Measurements from ENCODE around the gene CDIPT. TPM values are rescaled to one million over a fixed set of nuclear protein-coding genes. Genes with fewer than 3 reads are reported as not detected.

CDIPT gene
- total RNA-seq, 1 donor from 2014 or later = 37.5 TPM

DNA sequence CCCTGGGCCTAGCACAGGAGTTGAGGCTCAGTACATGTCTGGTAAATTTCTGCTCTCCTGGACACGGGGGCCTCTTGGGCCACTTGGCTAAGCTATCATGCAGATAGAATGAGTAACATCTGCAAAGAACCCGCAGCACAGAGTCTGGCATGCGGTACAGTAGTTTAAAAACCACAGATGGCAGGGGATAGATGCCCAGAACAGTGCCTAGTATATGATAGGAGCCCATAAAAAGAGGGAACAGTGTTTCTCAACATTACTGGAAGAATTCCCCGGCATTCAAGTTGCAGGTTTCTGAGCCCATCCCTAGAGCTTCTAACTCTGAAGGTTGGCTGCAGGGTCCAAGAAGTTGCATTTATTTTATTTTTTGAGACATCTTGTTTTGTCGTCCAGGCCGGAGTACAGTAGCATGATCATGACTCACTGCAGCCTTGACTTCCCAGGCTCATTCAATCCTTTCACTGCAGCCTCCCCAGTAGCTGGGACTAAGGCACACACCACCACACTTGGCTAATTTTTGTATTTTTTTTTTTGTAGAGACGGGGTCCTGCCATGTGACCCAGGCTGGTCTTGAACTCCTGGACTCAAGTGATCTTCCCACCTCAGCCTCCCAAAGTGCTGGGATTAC, 5.8 kb downstream of the CDIPT start:
- Mint-ChIP-seq H3K4me3 (peak overlapping the region; percentile 52), H3K27ac (ENCODE audit: unreplicated experiment) (no peak overlapping the region), H3K36me3 (ENCODE audit: low read depth) (no peaks in the 10 kb centered on the region), H3K9me3 (no peaks in the 10 kb centered on the region), H3K27me3 (ENCODE audit: low read depth) (no peaks in the 10 kb centered on the region), H3K4me1 (peaks cover 9% of the 10 kb centered on the region)
- DNase-seq (ENCODE audit: low read depth, low spot score) = no peak
- TF ChIP-seq, protein P1, sequence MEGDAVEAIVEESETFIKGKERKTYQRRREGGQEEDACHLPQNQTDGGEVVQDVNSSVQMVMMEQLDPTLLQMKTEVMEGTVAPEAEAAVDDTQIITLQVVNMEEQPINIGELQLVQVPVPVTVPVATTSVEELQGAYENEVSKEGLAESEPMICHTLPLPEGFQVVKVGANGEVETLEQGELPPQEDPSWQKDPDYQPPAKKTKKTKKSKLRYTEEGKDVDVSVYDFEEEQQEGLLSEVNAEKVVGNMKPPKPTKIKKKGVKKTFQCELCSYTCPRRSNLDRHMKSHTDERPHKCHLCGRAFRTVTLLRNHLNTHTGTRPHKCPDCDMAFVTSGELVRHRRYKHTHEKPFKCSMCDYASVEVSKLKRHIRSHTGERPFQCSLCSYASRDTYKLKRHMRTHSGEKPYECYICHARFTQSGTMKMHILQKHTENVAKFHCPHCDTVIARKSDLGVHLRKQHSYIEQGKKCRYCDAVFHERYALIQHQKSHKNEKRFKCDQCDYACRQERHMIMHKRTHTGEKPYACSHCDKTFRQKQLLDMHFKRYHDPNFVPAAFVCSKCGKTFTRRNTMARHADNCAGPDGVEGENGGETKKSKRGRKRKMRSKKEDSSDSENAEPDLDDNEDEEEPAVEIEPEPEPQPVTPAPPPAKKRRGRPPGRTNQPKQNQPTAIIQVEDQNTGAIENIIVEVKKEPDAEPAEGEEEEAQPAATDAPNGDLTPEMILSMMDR (conservative IDR thresholded peaks at IDR 0.05) = no peak

DNA sequence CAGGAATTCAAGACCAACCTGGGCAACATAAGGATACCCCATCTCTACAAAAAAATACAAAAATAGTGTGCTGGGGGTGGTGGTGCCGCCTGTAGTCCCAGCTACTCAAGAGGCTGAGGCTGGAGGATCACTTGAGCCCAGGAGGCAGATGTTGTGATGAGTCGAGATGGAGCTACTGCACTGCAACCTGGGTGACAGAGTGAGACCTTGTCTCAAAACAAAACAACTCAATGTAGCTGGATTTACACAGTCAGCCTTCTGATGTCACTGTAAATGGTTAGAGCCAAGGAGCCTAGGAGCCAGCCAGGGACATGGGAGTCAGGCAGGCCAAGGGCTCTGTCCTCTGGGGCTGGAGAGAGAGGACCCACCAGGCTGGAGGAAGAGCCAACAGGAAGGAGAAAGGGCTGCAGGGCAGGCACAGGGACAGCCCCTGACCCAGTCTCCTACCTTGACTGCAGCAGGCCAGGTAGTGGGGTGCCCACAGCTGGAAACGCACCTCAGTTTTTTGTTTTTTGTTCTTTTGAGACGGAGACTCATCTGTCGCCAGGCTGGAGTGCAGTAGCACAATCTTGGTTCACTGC, 8.4 kb downstream of the CDIPT start:
- no peaks in the 10 kb centered on the region for H3K4me1 Mint-ChIP-seq
- no peak overlapping the region for H3K4me3 Mint-ChIP-seq
- H3K9me3 Mint-ChIP-seq = no peaks in the 10 kb centered on the region
- no peaks in the 10 kb centered on the region for H3K27me3 Mint-ChIP-seq (ENCODE audit: low read depth)
- H3K36me3 Mint-ChIP-seq (ENCODE audit: low read depth) = no peaks in the 10 kb centered on the region
- TF ChIP-seq, protein P1 (conservative IDR thresholded peaks at IDR 0.05) = no peak
- DNase-seq (ENCODE audit: low read depth, low spot score) = no peak
- no peak overlapping the region for H3K27ac Mint-ChIP-seq (ENCODE audit: unreplicated experiment)

DNA sequence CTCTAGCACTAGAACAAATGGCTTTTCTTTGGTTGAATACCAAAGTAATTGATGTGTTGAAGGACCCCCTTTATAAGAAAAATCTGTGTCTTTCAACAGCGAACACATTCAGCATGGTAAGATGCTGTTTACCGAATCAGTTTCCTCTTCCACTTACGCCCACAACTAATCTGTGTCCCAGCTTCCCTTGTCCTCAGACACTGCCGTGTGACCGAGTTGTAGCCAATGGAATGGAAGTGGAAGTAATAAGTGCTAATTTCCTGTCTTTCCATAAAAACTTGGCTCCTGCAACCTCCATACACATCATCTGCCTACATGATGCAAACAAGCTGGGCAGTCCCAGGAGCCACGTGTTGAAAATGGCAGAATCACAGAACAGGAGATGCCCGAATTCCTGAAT, 10.4 kb downstream of the CDIPT start:
- TF ChIP-seq, protein P1 (conservative IDR thresholded peaks at IDR 0.05) = no peak
- H3K4me1 Mint-ChIP-seq = no peaks in the 10 kb centered on the region
- H3K4me3 Mint-ChIP-seq = no peak overlapping the region
- no peak overlapping the region for H3K27ac Mint-ChIP-seq (ENCODE audit: unreplicated experiment)
- no peaks in the 10 kb centered on the region for H3K36me3 Mint-ChIP-seq (ENCODE audit: low read depth)
- no peak for DNase-seq (ENCODE audit: low read depth, low spot score)
- H3K27me3 Mint-ChIP-seq (ENCODE audit: low read depth) = no peaks in the 10 kb centered on the region
- no peaks in the 10 kb centered on the region for H3K9me3 Mint-ChIP-seq

DNA sequence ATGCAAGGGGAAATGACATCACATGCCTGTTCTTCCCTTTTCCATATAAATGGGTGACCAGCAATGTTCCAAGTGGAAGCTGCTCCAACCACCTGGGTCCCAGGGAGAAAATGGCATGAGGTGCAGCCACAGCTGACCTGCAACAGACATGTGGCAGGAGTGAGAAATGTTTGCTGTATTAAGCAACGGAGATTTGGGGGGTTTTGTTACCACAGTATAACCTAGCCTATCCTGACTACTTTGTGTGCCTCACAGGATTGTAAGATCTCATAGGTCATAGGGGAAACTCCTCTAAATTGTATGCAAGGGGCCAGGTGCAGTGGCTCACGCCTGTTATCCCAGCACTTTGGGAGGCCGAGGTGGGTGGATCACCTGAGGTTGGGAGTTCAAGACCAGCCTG, 12.0 kb downstream of the CDIPT start:
- no peak for DNase-seq (ENCODE audit: low read depth, low spot score)
- no peaks in the 10 kb centered on the region for H3K9me3 Mint-ChIP-seq
- TF ChIP-seq, protein P1 (conservative IDR thresholded peaks at IDR 0.05) = no peak
- H3K27me3 Mint-ChIP-seq (ENCODE audit: low read depth) = no peaks in the 10 kb centered on the region
- no peak overlapping the region for H3K27ac Mint-ChIP-seq (ENCODE audit: unreplicated experiment)
- no peaks in the 10 kb centered on the region for H3K36me3 Mint-ChIP-seq (ENCODE audit: low read depth)
- H3K4me3 Mint-ChIP-seq = no peak overlapping the region
- no peaks in the 10 kb centered on the region for H3K4me1 Mint-ChIP-seq

DNA sequence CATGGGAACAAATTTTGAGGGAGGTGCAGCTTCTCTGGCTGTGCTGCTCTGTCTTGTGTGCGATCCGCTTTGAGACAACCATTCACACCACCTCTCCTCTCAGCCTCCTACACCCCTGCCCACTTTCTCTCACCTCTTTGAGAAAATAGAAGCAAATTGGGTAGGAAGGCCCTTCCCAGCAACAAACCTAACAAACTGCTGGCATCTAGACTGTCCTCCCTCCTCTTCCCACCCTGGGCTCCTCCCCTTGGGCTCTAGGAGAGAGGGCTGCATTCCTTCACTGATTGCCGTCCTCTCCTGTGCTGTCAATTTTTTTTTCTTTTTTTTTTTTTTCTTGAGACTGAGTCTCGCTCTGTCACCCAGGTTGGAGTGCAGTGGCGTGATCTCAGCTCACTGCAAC, 13.5 kb downstream of the CDIPT start:
- Mint-ChIP-seq H3K9me3 (no peaks in the 10 kb centered on the region), H3K36me3 (ENCODE audit: low read depth) (no peaks in the 10 kb centered on the region), H3K27ac (ENCODE audit: unreplicated experiment) (no peak overlapping the region), H3K4me1 (no peaks in the 10 kb centered on the region), H3K4me3 (no peak overlapping the region), H3K27me3 (ENCODE audit: low read depth) (no peaks in the 10 kb centered on the region)
- no peak for DNase-seq (ENCODE audit: low read depth, low spot score)
- TF ChIP-seq, protein P1 (conservative IDR thresholded peaks at IDR 0.05) = no peak
